ENCODE data around the gene TATDN3.

DNA sequence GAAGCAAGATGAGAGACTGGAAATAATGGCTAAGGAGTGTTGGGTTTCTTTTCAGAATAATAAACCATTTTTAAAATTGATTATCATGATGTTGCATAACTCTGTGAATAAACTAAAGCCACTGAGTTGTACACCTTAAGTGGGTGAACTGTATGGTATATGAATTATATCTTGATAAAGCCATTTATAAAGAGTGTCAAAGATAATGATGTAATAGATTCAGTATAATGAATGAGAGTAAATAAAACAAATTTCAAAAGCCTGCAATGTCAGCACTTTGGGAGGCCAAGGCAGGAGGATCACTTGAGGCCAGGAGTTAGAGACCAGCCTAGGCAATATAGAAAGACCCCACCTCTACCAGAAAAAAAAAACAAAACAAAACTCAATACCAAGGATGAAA is 16.5 kb upstream of the TATDN3 start:
- TF ChIP-seq, protein P1, sequence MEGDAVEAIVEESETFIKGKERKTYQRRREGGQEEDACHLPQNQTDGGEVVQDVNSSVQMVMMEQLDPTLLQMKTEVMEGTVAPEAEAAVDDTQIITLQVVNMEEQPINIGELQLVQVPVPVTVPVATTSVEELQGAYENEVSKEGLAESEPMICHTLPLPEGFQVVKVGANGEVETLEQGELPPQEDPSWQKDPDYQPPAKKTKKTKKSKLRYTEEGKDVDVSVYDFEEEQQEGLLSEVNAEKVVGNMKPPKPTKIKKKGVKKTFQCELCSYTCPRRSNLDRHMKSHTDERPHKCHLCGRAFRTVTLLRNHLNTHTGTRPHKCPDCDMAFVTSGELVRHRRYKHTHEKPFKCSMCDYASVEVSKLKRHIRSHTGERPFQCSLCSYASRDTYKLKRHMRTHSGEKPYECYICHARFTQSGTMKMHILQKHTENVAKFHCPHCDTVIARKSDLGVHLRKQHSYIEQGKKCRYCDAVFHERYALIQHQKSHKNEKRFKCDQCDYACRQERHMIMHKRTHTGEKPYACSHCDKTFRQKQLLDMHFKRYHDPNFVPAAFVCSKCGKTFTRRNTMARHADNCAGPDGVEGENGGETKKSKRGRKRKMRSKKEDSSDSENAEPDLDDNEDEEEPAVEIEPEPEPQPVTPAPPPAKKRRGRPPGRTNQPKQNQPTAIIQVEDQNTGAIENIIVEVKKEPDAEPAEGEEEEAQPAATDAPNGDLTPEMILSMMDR (IDR thresholded peaks at IDR 0.05; ENCODE audit: low read depth, low read length) = no peak
- no peak for TF ChIP-seq EZH2phosphoT487 (IDR thresholded peaks at IDR 0.05; ENCODE audit: low read depth)
